VCaP (cell line): ENCODE measurements around the gene MACO1.

Experiments
- H3K27ac ChIP-seq: fragments of 450-650 bp; 2 replicates; pipeline ENCODE4 v1.5.1; 2017
- TF ChIP-seq, protein P1 (sequence below): fragments of 450-650 bp; conservative IDR thresholded peaks from 2 replicates; pipeline ENCODE4 v1.5.1; 2017; ENCODE audit warnings: mild to moderate bottlenecking, moderate library complexity

The MACO1 gene

DNA sequence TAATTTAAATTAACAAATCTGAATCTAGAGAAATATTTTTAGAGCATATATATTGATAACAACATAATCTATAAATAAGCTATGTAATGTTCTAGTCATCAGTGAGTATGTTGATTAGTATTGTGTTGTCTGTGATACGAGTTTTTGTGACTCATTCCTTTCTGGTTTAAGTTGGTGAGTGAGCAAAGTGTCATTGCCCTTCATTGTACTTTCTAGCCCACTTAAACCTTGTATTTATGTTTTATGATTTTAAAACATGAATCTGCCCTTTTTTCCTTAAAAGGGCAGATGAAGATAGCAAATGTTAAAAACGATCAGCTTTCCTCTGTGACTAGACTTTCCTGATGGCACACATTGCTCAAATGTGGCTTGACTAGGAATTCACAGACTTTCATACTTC is 38.5 kb downstream of the MACO1 start:
- H3K27ac ChIP-seq: no peak overlapping the region

GRCh38 chr1:25472471-25472870 is 41.8 kb downstream of the MACO1 start:
- TF ChIP-seq, protein P1, sequence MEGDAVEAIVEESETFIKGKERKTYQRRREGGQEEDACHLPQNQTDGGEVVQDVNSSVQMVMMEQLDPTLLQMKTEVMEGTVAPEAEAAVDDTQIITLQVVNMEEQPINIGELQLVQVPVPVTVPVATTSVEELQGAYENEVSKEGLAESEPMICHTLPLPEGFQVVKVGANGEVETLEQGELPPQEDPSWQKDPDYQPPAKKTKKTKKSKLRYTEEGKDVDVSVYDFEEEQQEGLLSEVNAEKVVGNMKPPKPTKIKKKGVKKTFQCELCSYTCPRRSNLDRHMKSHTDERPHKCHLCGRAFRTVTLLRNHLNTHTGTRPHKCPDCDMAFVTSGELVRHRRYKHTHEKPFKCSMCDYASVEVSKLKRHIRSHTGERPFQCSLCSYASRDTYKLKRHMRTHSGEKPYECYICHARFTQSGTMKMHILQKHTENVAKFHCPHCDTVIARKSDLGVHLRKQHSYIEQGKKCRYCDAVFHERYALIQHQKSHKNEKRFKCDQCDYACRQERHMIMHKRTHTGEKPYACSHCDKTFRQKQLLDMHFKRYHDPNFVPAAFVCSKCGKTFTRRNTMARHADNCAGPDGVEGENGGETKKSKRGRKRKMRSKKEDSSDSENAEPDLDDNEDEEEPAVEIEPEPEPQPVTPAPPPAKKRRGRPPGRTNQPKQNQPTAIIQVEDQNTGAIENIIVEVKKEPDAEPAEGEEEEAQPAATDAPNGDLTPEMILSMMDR: no peak
- H3K27ac ChIP-seq: no peak overlapping the region

More for the DNA sequence above, 38.5 kb downstream of the MACO1 start:
- TF ChIP-seq, protein P1: no peak

GRCh38 chr1:25473653-25474225 is 43.0 kb downstream of the MACO1 start:
- no peak overlapping the region; the same call in 1 of the 2 replicates for H3K27ac ChIP-seq
- TF ChIP-seq, protein P1: no peak

- TF ChIP-seq, protein P1: no peak
- peak overlapping the region; percentile 91 for H3K27ac ChIP-seq
Measured at GRCh38 chr1:25474439-25475047, 43.8 kb downstream of the MACO1 start.

- peak overlapping the region; percentile 91 for H3K27ac ChIP-seq
- TF ChIP-seq, protein P1: no peak
Measured at GRCh38 chr1:25476186-25477097, 45.7 kb downstream of the MACO1 start.

- H3K27ac ChIP-seq: peak overlapping the region; percentile 91
- TF ChIP-seq, protein P1: no peak
Measured at GRCh38 chr1:25477448-25478034, 46.8 kb downstream of the MACO1 start.

- H3K27ac ChIP-seq: peak overlapping the region; percentile 91
- TF ChIP-seq, protein P1: no peak
Measured at GRCh38 chr1:25478633-25479032, 47.9 kb downstream of the MACO1 start.
